ENCODE data around the gene CNTNAP5. TPM values are rescaled to one million over a fixed set of nuclear protein-coding genes. Genes with fewer than 3 reads are reported as not detected.

CNTNAP5 gene
- total RNA-seq, 4 donors from 2014 or later = 0.20 to 1.4 (median 0.68) TPM; not detected in 1

GRCh38 chr2:124835331-124835730 lies 810.2 kb downstream of the CNTNAP5 start:
- intact Hi-C loops (cut with DNase I; ENCODE audit: low total_unique reads) (no loop called here), in situ Hi-C loops (cut with MboI; ENCODE audit: low pct_ligation_motif_present in 1 of 4, low pct_unique_long_range_greater_than_20kb in 1 of 4, low sequenced_read_pairs in 3 of 4) (no loop called here)
- no peak for DNase-seq
- Histone ChIP-seq H3K27ac (no peak overlapping the region), H3K4me3 (no peak overlapping the region), H3K36me3 (no peaks in the 10 kb centered on the region), H3K4me1 (no peaks in the 10 kb centered on the region), H3K27me3 (no peaks in the 10 kb centered on the region), H3K9me3 (peaks cover 0 to 5% of the 10 kb centered on the region in 2 donors)
- no peak for TF ChIP-seq CTCF (IDR thresholded peaks at IDR 0.05)
- TF ChIP-seq EP300 (IDR thresholded peaks at IDR 0.05; ENCODE audit: low read depth) = no peak
- no peak for TF ChIP-seq POLR2AphosphoS5 (IDR thresholded peaks at IDR 0.05)
- no peak for TF ChIP-seq POLR2A (IDR thresholded peaks at IDR 0.05)
- 50 to 55% methylated on average over 1 to 4 of the region's 4 CpGs for WGBS, 2 donors (ENCODE audit: low coverage in 1 of 2)

GRCh38 chr2:124836416-124836815 lies 811.3 kb downstream of the CNTNAP5 start:
- in situ Hi-C loops (cut with MboI; ENCODE audit: low pct_ligation_motif_present in 1 of 4, low pct_unique_long_range_greater_than_20kb in 1 of 4, low sequenced_read_pairs in 3 of 4) = no loop called here

GRCh38 chr2:124837496-124837895 lies 812.4 kb downstream of the CNTNAP5 start:
- no peaks in the 10 kb centered on the region for H3K4me1 ChIP-seq
- 59 to 64% methylated on average over 2 of the region's 2 CpGs for WGBS, 2 donors (ENCODE audit: low coverage in 1 of 2)
- H3K27ac ChIP-seq = no peak overlapping the region
- no peaks in the 10 kb centered on the region for H3K9me3 ChIP-seq
- H3K4me3 ChIP-seq = no peak overlapping the region
- TF ChIP-seq EP300 (IDR thresholded peaks at IDR 0.05; ENCODE audit: low read depth) (no peak), CTCF (IDR thresholded peaks at IDR 0.05) (no peak), POLR2AphosphoS5 (IDR thresholded peaks at IDR 0.05) (no peak), POLR2A (IDR thresholded peaks at IDR 0.05) (no peak)
- no peaks in the 10 kb centered on the region for H3K27me3 ChIP-seq
- DNase-seq = no peak
- intact Hi-C loops (cut with DNase I; ENCODE audit: low total_unique reads) (no loop called here), in situ Hi-C loops (cut with MboI; ENCODE audit: low pct_ligation_motif_present in 1 of 4, low pct_unique_long_range_greater_than_20kb in 1 of 4, low sequenced_read_pairs in 3 of 4) (no loop called here)
- H3K36me3 ChIP-seq = no peaks in the 10 kb centered on the region

More at GRCh38 chr2:124836416-124836815, 811.3 kb downstream of the CNTNAP5 start:
- Histone ChIP-seq H3K27me3 (no peaks in the 10 kb centered on the region), H3K36me3 (no peaks in the 10 kb centered on the region), H3K27ac (no peak overlapping the region), H3K4me3 (no peak overlapping the region), H3K9me3 (peaks cover 0 to under 1% of the 10 kb centered on the region in 2 donors), H3K4me1 (no peaks in the 10 kb centered on the region)
- DNase-seq = no peak
- intact Hi-C loops (cut with DNase I; ENCODE audit: low total_unique reads) = no loop called here
- 43% methylated on average over 3 of the region's 3 CpGs; no CpG with 5 or more reads in 1 of the 2 donors for WGBS, 2 donors (ENCODE audit: low coverage in 1 of 2)
- TF ChIP-seq EP300 (IDR thresholded peaks at IDR 0.05; ENCODE audit: low read depth) (no peak), CTCF (IDR thresholded peaks at IDR 0.05) (no peak), POLR2AphosphoS5 (IDR thresholded peaks at IDR 0.05) (no peak), POLR2A (IDR thresholded peaks at IDR 0.05) (no peak)

GRCh38 chr2:124838406-124838805 lies 813.3 kb downstream of the CNTNAP5 start:
- H3K9me3 ChIP-seq = no peaks in the 10 kb centered on the region
- WGBS, 2 donors (ENCODE audit: low coverage in 1 of 2) = 88 to 91% methylated on average over 2 to 3 of the region's 3 CpGs
- no peak overlapping the region for H3K4me3 ChIP-seq
- no peak for TF ChIP-seq POLR2AphosphoS5 (IDR thresholded peaks at IDR 0.05)
- no peak for TF ChIP-seq POLR2A (IDR thresholded peaks at IDR 0.05)
- no peak for TF ChIP-seq EP300 (IDR thresholded peaks at IDR 0.05; ENCODE audit: low read depth)
- no peak for TF ChIP-seq CTCF (IDR thresholded peaks at IDR 0.05)
- in situ Hi-C loops (cut with MboI; ENCODE audit: low pct_ligation_motif_present in 1 of 4, low pct_unique_long_range_greater_than_20kb in 1 of 4, low sequenced_read_pairs in 3 of 4) (no loop called here), intact Hi-C loops (cut with DNase I; ENCODE audit: low total_unique reads) (no loop called here)
- no peaks in the 10 kb centered on the region for H3K36me3 ChIP-seq
- H3K4me1 ChIP-seq = no peaks in the 10 kb centered on the region
- DNase-seq = no peak
- no peak overlapping the region for H3K27ac ChIP-seq
- H3K27me3 ChIP-seq = no peaks in the 10 kb centered on the region
